HCT116 (cell line): ENCODE measurements around the gene DEPDC7. TPM values are rescaled to one million over a fixed set of nuclear protein-coding genes. Genes with fewer than 3 reads are reported as not detected.
A peak's percentile ranks its signal among the peaks of the same experiment; 100 is the strongest.

ENCODE experiments used
- ATAC-seq: fragments of 200-7000 bp; cut with Tn5 transposase; 2 replicates; pipeline ENCODE4 v1.9.1; 2020; ENCODE audit warnings: mild to moderate bottlenecking, moderate library complexity
- BruUV-seq: library from RNA; stranded (reverse); fragments of 400-500 nt; replicated peaks from 2 replicates; lab custom pipeline; 2021; lab: Mats Ljungman, UMichigan
- CTCF ChIA-PET: fragments of 300-600 bp; sonication (Branson Sonifier 250); formaldehyde crosslinking; loops from one replicate; lab custom pipeline; 2021; ENCODE audit warnings: antibody characterized with exemption; lab: Charles Lee
- POLR2A ChIA-PET: fragments of 300-600, 350-600 bp; sonication (Branson Sonifier 250); formaldehyde crosslinking; loops from one replicate; lab custom pipeline; 2021; ENCODE audit warnings: antibody characterized with exemption; lab: Charles Lee
- RAD21 ChIA-PET, 2 experiments: fragments of 300-600 bp; sonication (Branson Sonifier 250); formaldehyde crosslinking; loops; one replicate each; lab custom pipeline; 2023; ENCODE audit warnings: low total read pairs in 2 of 2; ENCODE audit not compliant: uncharacterized antibody in 2 of 2, unreplicated experiment in 2 of 2, low non-redundant PET in 1 of 2; lab: Charles Lee
- DNase-seq: peaks from one replicate; pipeline ENCODE4 v3.0.0-alpha.2; 2010; ENCODE audit warnings: low read depth, low spot score
- H2AFZ ChIP-seq: fragments of 200-600 bp; shearing (Covaris generic), sonication (generic); 2 replicates; pipeline ENCODE4 v1.6.1; 2017; ENCODE audit warnings: low read depth, mixed run types, mixed read lengths, antibody characterized with exemption, low read length; ENCODE audit not compliant: poor library complexity, severe bottlenecking
- H3K27ac ChIP-seq: 2 replicates; pipeline ENCODE4 v1.5.1; 2012; ENCODE audit warnings: low read depth, low read length
- H3K27me3 ChIP-seq: fragments of 200-600 bp; sonication (generic); 2 replicates; pipeline ENCODE4 v1.6.1; 2016; ENCODE audit warnings: mixed run types, low read length, mixed read lengths; ENCODE audit not compliant: insufficient read depth
- H3K36me3 ChIP-seq, 2 experiments: fragments of 200-500 bp in 1 of 2; fragments of 200-600 bp in 1 of 2; sonication (Bioruptor generic) in 1 of 2; sonication (generic) in 1 of 2; 2 replicates each; pipeline versions ENCODE4 v1.5.1 to v1.6.1; 2014 to 2016; ENCODE audit warnings: low read length in 2 of 2, inconsistent platforms in 1 of 2, mixed read lengths in 1 of 2, mixed run types in 1 of 2; ENCODE audit not compliant: insufficient read depth in 2 of 2, control insufficient read depth in 1 of 2
- H3K4me1 ChIP-seq, 2 experiments: fragments of 200-600 bp in 1 of 2; sonication (generic) in 1 of 2; 2 replicates each; pipeline versions ENCODE4 v1.5.1 to v1.6.1; 2012 to 2017; ENCODE audit warnings: low read length in 2 of 2, inconsistent platforms in 1 of 2, mild to moderate bottlenecking in 1 of 2, mixed read lengths in 1 of 2, mixed run types in 1 of 2, moderate library complexity in 1 of 2; ENCODE audit not compliant: insufficient read depth in 2 of 2, control insufficient read depth in 1 of 2
- H3K4me2 ChIP-seq: fragments of 200-600 bp; sonication (generic); 2 replicates; pipeline ENCODE4 v1.6.1; 2017; ENCODE audit warnings: mixed run types, low read length, mixed read lengths
- H3K4me3 ChIP-seq, 2 experiments: fragments of 200-600 bp in 1 of 2; sonication (generic) in 1 of 2; replicated peaks in 1 of 2; 2 replicates each; pipeline ENCODE4 v1.5.1; 2011 to 2016; ENCODE audit warnings: low read length in 2 of 2, control low read depth in 1 of 2, low read depth in 1 of 2, mild to moderate bottlenecking in 1 of 2, mixed read lengths in 1 of 2, mixed run types in 1 of 2
- H3K79me2 ChIP-seq: fragments of 200-600 bp; sonication (generic); 2 replicates; pipeline ENCODE4 v1.6.1; 2017; ENCODE audit warnings: mild to moderate bottlenecking, mixed run types, low read length, moderate library complexity, mixed read lengths; ENCODE audit not compliant: insufficient read depth
- H3K9ac ChIP-seq: fragments of 200-600 bp; sonication (generic); 2 replicates; pipeline ENCODE4 v1.6.1; 2016; ENCODE audit warnings: low read length, mixed read lengths
- H3K9me2 ChIP-seq: fragments of 200-600 bp; sonication (generic), shearing (Covaris generic); 2 replicates; pipeline ENCODE4 v1.6.1; 2017; ENCODE audit warnings: mixed run types, mild to moderate bottlenecking, moderate library complexity; ENCODE audit not compliant: insufficient read depth
- H3K9me3 ChIP-seq, 2 experiments: fragments of 200-500 bp in 1 of 2; fragments of 200-600 bp in 1 of 2; sonication (Bioruptor generic) in 1 of 2; sonication (generic) in 1 of 2; 2 replicates each; pipeline ENCODE4 v1.6.1; 2014 to 2017; ENCODE audit warnings: low read length in 2 of 2, mixed read lengths in 2 of 2, inconsistent platforms in 1 of 2, low read depth in 1 of 2, mild to moderate bottlenecking in 1 of 2, mixed run types in 1 of 2, moderate library complexity in 1 of 2; ENCODE audit not compliant: control insufficient read depth in 1 of 2, insufficient read depth in 1 of 2
- H4K20me1 ChIP-seq: fragments of 200-600 bp; sonication (generic), shearing (Covaris generic); 2 replicates; pipeline ENCODE4 v1.6.1; 2017; ENCODE audit warnings: mixed run types, mild to moderate bottlenecking, moderate library complexity; ENCODE audit not compliant: insufficient read depth
- RAD21 ChIP-seq: IDR thresholded peaks from 2 replicates; pipeline ENCODE4 v1.6.1; 2012; ENCODE audit warnings: low read depth, mild to moderate bottlenecking
- intact Hi-C: fragments of 100-400 bp; cut with micrococcal nuclease; formaldehyde crosslinking; loops from 2 replicates; pipeline ENCODE4 v1.10.0; 2022
- total RNA-seq: library from RNA; stranded (reverse); gene quantifications from one replicate; pipeline ENCODE4 v1.2.1, GENCODE V29; 2021; ENCODE audit not compliant: unreplicated experiment
- TF ChIP-seq, protein P1 (sequence below): IDR thresholded peaks from 2 replicates; pipeline ENCODE4 v1.6.1; 2012

DEPDC7 gene
- total RNA-seq, 1 experiment from 2014 or later, result 7.3 TPM

DNA sequence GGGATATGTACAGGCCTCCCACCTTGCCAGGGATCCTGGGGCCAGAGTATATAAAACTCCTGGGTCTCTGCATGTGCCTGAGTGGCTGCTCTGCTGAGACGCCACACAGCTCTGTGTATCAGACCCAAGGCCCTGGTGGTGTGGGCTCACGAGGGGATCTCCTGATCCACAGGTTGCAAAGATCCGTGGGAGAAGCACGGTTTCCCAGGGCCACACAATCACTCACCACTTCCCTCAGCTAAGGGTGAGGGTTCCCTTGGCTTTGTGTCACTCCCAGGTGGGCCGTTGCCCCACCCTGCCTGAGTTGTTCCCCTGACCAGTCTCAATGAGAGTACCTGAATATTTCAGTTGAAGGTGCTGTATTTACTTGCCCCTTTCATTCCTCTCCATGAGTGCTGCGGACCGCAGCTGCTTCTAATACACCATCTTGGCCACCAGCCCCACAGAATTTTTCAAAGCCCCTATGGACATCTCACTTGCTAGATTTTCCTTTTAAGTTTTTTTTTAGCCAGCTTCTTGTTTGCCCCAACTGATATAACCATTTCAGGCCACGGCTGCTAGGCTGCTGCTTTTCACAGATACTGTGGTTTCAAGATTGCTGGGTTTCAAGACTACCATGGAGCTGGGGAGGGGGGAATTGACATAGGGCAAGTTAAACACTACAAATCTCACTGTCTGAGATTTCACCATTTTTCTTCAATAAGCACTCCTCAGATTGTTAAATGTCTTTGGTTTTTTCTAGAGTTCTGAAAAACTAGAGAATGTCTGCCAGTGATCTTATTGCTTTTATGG lies 13.7 kb upstream of the DEPDC7 start:
- ATAC-seq, result no peak
- CTCF ChIA-PET, result no interaction called here

DNA sequence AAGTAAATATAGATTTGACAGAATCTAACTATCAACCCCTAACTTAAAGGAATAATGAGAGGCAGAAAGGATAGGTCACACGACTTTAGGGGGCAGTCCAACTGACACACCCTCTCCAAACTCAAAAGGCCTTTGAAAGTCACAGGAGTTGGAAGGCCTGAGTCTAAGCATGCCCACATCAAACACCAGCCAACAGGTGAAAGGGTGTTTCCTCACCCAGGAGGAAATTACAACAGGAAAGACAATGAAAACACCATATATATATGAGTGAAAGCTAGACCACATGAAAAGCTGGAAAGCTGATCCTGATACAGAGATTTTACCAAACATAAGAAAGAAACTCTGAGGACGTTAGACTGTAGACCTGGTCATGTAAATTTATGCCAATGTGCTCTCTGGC lies 10.5 kb upstream of the DEPDC7 start:
- peak overlapping the region; percentile 24 for H2AFZ ChIP-seq
- no peak overlapping the region for H3K9ac ChIP-seq
- no TSS peak for BruUV-seq
- TF ChIP-seq RAD21, result no peak
- H3K27ac ChIP-seq, result no peak overlapping the region
- no peaks in the 10 kb centered on the region for H3K36me3 ChIP-seq
- no peaks in the 10 kb centered on the region for H3K9me2 ChIP-seq
- ChIA-PET POLR2A (no interaction called here), RAD21 (no interaction called here), CTCF (no interaction called here)
- ATAC-seq (peak; percentile 38; the same call in 1 of the 2 replicates), DNase-seq (no peak)
- H4K20me1 ChIP-seq, result no peaks in the 10 kb centered on the region
- no peak overlapping the region for H3K4me2 ChIP-seq
- no peaks in the 10 kb centered on the region for H3K27me3 ChIP-seq
- no peaks in the 10 kb centered on the region for H3K9me3 ChIP-seq
- H3K4me3 ChIP-seq, result no peak overlapping the region
- H3K79me2 ChIP-seq, result no peaks in the 10 kb centered on the region
- H3K4me1 ChIP-seq, result peaks cover 3 to 11% of the 10 kb centered on the region in 2 experiments; a peak in 2 of 4 replicates
- intact Hi-C loops, result no loop called here

More for the DNA sequence above, 13.7 kb upstream of the DEPDC7 start:
- Histone ChIP-seq H3K27me3 (no peaks in the 10 kb centered on the region), H3K4me2 (no peak overlapping the region), H3K4me3 (no peak overlapping the region), H3K9me3 (no peaks in the 10 kb centered on the region), H3K9ac (no peak overlapping the region), H2AFZ (no peak overlapping the region), H3K36me3 (no peaks in the 10 kb centered on the region), H4K20me1 (no peaks in the 10 kb centered on the region), H3K9me2 (no peaks in the 10 kb centered on the region), H3K27ac (no peak overlapping the region), H3K79me2 (no peaks in the 10 kb centered on the region), H3K4me1 (peaks cover 3 to 13% of the 10 kb centered on the region in 2 experiments; a peak in 2 of 4 replicates)
- intact Hi-C loops, result no loop called here
- BruUV-seq, result no TSS peak
- TF ChIP-seq, protein P1, sequence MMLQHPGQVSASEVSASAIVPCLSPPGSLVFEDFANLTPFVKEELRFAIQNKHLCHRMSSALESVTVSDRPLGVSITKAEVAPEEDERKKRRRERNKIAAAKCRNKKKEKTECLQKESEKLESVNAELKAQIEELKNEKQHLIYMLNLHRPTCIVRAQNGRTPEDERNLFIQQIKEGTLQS, result no peak
- RAD21 ChIA-PET, result no interaction called here
- POLR2A ChIA-PET, result no interaction called here
- no peak for DNase-seq
